ENCODE measurements around the gene SGCD.

Gene SGCD

GRCh38 chr5:156326718-156327259 lies at the start of gene SGCD:
TSS of gene SGCD (plus strand) at chr5:156327164.
- DNase-seq (ENCODE audit: low spot score): peak; percentile 86
- Histone ChIP-seq H3K27ac (peak within 1 kb of the TSS; percentile 29 to 88), H3K4me3 (peak within 1 kb of the TSS; percentile 73)
- TF ChIP-seq, protein P1, sequence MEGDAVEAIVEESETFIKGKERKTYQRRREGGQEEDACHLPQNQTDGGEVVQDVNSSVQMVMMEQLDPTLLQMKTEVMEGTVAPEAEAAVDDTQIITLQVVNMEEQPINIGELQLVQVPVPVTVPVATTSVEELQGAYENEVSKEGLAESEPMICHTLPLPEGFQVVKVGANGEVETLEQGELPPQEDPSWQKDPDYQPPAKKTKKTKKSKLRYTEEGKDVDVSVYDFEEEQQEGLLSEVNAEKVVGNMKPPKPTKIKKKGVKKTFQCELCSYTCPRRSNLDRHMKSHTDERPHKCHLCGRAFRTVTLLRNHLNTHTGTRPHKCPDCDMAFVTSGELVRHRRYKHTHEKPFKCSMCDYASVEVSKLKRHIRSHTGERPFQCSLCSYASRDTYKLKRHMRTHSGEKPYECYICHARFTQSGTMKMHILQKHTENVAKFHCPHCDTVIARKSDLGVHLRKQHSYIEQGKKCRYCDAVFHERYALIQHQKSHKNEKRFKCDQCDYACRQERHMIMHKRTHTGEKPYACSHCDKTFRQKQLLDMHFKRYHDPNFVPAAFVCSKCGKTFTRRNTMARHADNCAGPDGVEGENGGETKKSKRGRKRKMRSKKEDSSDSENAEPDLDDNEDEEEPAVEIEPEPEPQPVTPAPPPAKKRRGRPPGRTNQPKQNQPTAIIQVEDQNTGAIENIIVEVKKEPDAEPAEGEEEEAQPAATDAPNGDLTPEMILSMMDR (IDR thresholded peaks at IDR 0.05): no peak

DNA sequence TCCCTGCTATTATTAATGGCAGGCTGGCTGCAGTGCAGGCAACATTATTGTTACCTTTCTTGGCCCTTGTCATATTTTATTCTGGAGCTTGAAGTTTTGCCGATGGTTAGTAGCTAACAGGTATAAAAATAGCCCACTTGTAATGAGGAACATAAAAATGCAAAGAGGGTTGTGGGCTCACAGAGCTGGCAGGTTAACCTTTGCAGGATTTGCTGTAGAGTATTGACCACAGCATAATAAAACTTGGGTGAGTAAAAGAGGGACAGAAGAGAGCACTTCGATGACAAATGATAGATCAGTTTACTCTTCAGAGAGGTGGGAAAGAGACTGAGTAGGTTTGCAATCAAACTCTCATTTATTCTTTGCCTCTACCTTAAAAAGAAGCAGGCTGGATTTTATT lies 49.7 kb upstream of the SGCD start:
- Histone ChIP-seq H3K4me3 (no peak overlapping the region), H3K27ac (no peak overlapping the region)
- TF ChIP-seq, protein P1 (IDR thresholded peaks at IDR 0.05): no peak
- no peak for DNase-seq (ENCODE audit: low spot score)

- no peak for DNase-seq (ENCODE audit: low spot score)
- TF ChIP-seq, protein P1 (IDR thresholded peaks at IDR 0.05): no peak
- H3K27ac ChIP-seq: no peak overlapping the region
- no peak overlapping the region for H3K4me3 ChIP-seq
Observed at GRCh38 chr5:156295431-156295830, 31.5 kb upstream of the SGCD start.

DNA sequence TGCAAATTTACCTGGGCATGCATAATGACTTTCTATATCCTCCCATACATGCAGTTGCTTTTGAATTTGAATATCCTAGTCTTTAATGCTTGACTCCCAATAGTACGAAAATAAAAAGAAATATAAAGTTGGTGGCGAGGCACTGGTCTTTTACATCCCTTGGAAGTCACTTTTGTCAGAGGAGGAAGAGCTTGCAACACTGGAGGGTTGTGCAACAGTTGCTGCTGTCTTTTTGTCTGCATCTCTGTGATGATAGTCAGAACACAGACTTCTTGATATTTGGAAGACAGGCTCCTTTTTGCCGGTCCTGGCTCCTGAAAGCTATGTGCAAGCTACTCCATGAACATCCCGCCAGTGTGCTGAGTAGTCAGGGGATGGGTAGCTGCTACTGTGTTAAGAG lies 16.8 kb upstream of the SGCD start:
- H3K4me3 ChIP-seq: no peak overlapping the region
- no peak overlapping the region for H3K27ac ChIP-seq
- TF ChIP-seq, protein P1 (IDR thresholded peaks at IDR 0.05): no peak
- DNase-seq (ENCODE audit: low spot score): no peak

GRCh38 chr5:156312897-156313694 lies 13.9 kb upstream of the SGCD start:
- TF ChIP-seq, protein P1 (IDR thresholded peaks at IDR 0.05): no peak
- Histone ChIP-seq H3K4me3 (no peak overlapping the region), H3K27ac (no peak overlapping the region)
- no peak for DNase-seq (ENCODE audit: low spot score)

DNA sequence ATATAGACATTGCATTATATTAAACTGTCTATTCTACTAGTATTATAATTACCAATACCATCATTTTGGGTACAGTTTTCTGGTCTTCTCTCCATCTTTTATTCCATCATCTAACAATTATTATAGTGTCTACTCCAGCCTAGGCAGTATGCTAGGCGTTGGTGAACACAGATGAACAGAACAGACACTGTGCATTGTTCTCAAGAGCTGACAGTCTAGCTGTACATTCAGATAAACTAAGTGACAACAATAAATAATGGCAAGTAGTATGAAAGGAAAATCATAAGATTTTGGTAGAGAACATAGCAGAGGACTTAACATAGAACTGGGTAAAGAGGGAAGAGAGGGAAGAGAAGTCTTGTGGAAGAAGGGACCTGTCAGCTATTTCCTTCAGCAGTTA lies 12.5 kb upstream of the SGCD start:
- DNase-seq (ENCODE audit: low spot score): no peak
- Histone ChIP-seq H3K4me3 (no peak overlapping the region), H3K27ac (no peak overlapping the region)
- TF ChIP-seq, protein P1 (IDR thresholded peaks at IDR 0.05): no peak

DNA sequence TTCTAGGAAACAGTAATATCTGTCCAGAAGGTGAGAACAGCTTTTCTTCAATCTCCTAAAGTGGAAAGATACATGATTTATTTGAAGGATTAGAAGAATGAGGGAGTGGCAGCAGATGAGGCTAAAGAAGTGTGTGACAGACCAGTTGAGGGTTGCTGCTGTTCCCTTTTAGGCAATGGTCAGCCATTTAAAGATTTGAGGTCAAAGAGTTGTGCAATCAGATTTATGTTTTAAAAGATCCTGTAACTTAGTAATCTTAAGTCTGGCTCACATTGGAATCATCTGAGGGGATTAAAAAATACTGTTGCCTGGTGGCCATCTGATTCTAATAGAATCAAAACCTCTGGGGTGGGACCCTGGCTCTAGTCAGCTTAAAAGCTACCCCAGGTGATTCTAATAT lies 4.3 kb upstream of the SGCD start:
- no peak overlapping the region for H3K4me3 ChIP-seq
- no peak overlapping the region for H3K27ac ChIP-seq
- no peak for DNase-seq (ENCODE audit: low spot score)
- TF ChIP-seq, protein P1 (IDR thresholded peaks at IDR 0.05): no peak
